ENCODE results near the gene LGALS3.

LGALS3 gene

DNA sequence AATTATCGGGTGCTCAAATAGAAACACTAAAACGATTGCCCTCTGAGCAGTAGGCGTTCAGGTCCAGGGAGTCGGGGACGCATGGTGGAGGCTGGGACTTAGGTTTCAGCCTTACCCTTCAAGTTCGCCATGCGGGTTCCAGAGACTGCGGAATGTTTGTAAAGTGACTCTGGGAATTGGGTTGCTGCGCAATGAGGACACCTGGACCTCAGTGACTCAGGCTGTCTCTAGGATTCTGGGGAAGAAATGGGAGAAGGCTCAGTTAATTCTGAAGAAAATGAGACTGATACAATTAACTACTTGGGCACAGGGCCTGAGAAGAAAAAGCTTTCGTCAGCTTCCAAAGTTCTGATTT is 1.1 kb downstream of the LGALS3 start:
- no peak for DNase-seq (ENCODE audit: low read depth in 2 of 2)

GRCh38 chr14:55131370-55132137 is 2.5 kb downstream of the LGALS3 start:
- DNase-seq (ENCODE audit: low read depth in 2 of 2), result no peak

GRCh38 chr14:55133416-55133815 is 4.4 kb downstream of the LGALS3 start:
- no peak for DNase-seq (ENCODE audit: low read depth in 2 of 2)

GRCh38 chr14:55136241-55136640 is 7.2 kb downstream of the LGALS3 start:
- DNase-seq (ENCODE audit: low read depth in 2 of 2), result no peak

GRCh38 chr14:55136885-55137786 is 8.1 kb downstream of the LGALS3 start:
- DNase-seq (ENCODE audit: low read depth in 2 of 2), result no peak

DNA sequence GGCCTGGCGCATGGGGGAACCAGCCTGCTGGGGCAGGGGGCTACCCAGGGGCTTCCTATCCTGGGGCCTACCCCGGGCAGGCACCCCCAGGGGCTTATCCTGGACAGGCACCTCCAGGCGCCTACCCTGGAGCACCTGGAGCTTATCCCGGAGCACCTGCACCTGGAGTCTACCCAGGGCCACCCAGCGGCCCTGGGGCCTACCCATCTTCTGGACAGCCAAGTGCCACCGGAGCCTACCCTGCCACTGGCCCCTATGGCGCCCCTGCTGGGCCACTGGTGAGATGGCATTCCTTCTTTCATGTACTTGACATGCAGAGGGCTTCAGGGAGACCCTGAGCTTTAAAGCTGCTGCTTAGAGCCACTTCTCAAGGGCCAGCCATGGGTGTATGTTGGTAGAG is 9.0 kb downstream of the LGALS3 start:
- no peak for DNase-seq (ENCODE audit: low read depth in 2 of 2)

GRCh38 chr14:55139141-55139540 is 10.1 kb downstream of the LGALS3 start:
- no peak for DNase-seq (ENCODE audit: low read depth in 2 of 2)

GRCh38 chr14:55139696-55140509 is 10.9 kb downstream of the LGALS3 start:
- no peak for DNase-seq (ENCODE audit: low read depth in 2 of 2)

- no peak for DNase-seq (ENCODE audit: low read depth in 2 of 2)
Observed at GRCh38 chr14:55141825-55142224, 12.8 kb downstream of the LGALS3 start.

DNA sequence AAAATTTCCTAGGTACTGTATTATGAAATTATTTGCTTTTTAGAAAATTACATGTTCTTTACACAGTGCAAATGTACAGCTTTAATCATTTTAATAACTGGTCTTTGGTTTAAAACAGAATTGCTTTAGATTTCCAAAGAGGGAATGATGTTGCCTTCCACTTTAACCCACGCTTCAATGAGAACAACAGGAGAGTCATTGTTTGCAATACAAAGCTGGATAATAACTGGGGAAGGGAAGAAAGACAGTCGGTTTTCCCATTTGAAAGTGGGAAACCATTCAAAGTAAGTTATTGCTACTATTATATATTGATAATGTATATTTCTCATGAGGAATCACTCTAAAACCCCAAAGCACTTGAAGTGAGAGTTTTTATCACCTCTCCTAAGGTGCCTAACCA is 13.4 kb downstream of the LGALS3 start:
- no peak for DNase-seq (ENCODE audit: low read depth in 2 of 2)

- no peak for DNase-seq (ENCODE audit: low read depth in 2 of 2)
Observed at GRCh38 chr14:55146425-55146824, 17.4 kb downstream of the LGALS3 start.

DNA sequence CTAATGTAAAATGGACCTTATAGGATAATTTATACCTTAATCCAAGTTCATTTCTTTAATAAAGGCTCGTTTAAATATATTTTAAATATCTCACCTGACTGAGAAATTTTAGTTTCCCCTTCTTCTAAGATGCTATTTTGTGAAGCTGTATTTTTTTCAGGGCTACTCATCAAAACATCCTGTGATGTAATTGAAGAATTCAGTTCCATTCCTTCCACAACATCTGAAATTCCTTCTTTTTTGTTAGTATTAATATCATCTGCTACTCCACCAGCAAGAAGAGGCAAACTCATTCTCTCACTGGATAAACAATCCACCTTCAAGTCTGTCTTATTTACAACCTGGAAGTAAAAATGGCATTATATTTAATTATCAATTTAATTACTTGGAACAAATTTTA is 22.5 kb downstream of the LGALS3 start:
- DNase-seq (ENCODE audit: low read depth in 2 of 2), result no peak

DNA sequence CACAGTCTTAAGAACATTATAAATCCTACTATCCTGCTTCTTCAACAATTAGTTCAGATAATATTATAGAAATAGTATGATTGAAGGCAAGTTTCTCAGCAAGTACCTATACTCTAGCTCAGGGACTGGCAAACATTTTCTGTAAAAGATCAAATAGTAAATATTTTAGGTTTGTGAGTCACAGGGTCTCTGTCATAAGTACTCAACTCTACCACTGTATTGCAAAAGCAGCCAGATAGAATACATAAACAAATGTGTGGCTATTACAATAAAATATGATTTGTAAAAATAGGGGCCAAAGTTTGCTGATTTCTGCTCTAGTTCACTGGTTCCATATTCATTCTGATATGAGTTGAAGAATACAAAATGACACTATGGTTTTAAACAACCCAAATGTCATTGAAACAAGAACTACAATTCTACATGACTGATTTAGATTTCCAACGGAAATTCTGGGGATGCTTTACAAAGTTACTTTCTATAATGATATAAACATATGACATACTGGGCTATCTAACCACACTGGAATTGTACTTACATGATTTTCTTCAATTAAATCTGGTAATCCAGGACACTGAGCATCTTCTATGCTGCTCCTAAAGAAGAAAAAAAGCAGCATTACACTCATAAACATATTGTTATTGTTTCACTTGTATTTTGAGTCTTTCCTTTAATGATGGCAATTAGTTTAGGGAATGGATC is 23.2 kb downstream of the LGALS3 start:
- no peak for DNase-seq (ENCODE audit: low read depth in 2 of 2)

GRCh38 chr14:55153951-55154350 is 24.9 kb downstream of the LGALS3 start:
- no peak for DNase-seq (ENCODE audit: low read depth in 2 of 2)

- no peak for DNase-seq (ENCODE audit: low read depth in 2 of 2)
Observed at GRCh38 chr14:55157080-55157479, 28.0 kb downstream of the LGALS3 start.

- DNase-seq (ENCODE audit: low read depth in 2 of 2), result no peak
Observed at GRCh38 chr14:55158412-55158811, 29.4 kb downstream of the LGALS3 start.

DNA sequence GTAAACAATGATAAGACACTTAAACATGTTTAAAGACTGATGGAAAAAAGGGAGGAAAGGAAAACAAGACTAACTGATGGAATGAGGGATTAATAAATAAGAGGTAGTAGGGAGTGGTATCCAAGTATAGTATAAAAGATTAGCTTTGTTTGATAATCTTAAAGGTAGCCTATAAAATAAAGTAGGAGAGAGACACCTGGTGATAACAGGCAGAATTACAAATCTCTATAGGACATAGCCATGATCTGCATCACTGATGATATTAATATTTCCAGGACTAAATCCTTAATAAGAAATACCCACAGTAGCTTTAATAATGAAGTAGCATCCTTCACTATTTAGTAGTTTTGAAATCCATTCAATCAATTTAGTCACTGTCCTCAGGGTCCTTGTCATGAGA is 31.9 kb downstream of the LGALS3 start:
- no peak for DNase-seq (ENCODE audit: low read depth in 2 of 2)

DNA sequence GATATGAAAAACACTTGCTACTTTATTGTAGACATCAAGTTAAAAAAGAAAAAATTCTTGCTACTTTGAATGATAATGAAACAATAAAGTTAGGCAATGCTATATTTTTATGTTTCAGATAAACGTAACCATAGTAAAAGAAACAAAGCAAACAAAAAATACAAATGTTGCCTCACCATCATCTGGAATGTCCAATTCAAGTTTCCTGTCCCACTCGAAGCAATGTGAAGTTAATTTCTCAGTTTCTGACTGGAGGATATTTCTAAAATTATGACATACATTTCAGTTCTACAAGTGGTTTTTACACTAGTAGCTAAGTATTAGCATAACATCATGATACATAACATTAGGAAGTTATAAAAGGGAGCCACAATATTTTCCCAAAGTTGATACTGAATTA is 41.5 kb downstream of the LGALS3 start:
- no peak for DNase-seq (ENCODE audit: low read depth in 2 of 2)

- no peak for DNase-seq (ENCODE audit: low read depth in 2 of 2)
Observed at GRCh38 chr14:55180006-55180405, 51.0 kb downstream of the LGALS3 start.

DNA sequence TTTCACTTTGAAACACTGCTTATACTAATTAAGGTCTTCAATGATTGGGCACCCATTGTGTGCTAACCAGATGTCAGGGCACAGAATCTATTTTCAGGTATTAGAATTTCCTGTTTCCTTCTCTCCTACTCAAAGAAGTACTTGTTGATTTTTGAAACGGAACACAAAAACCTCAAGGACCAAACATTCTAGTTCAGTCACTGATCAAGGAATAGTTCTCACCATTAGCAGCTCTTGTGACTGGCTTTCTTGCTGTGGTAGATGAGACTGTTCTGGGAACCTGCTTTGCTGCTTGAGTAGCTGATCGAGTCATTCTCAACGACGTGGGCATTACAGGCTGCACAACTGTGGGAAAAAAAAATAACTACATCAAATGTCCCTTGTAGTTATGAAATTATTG is 51.4 kb downstream of the LGALS3 start:
- DNase-seq (ENCODE audit: low read depth in 2 of 2), result no peak

- no peak for DNase-seq (ENCODE audit: low read depth in 2 of 2)
Observed at GRCh38 chr14:55188686-55189295, 59.7 kb downstream of the LGALS3 start.
